Smooth muscle cell (in vitro differentiated cells): ENCODE measurements around the gene EFS. TPM values are rescaled to one million over a fixed set of nuclear protein-coding genes. Genes with fewer than 3 reads are reported as not detected.

ENCODE experiments used
- DNase-seq: peaks from one replicate; lab custom pipeline; 2025; ENCODE audit not compliant: unreplicated experiment; lab: John Stamatoyannopoulos, UW
- H2AFZ ChIP-seq: fragments of 200-600 bp; sonication (generic); 2 replicates; pipeline ENCODE4 v1.6.0; 2016; ENCODE audit warnings: antibody characterized with exemption, low read depth, mild to moderate bottlenecking
- H3F3A ChIP-seq: fragments of 200-600 bp; sonication (generic); 2 replicates; pipeline ENCODE4 v1.6.0; 2017; ENCODE audit warnings: antibody characterized with exemption, low read depth
- H3K27ac ChIP-seq: fragments of 200-600 bp; sonication (generic); 2 replicates; pipeline ENCODE4 v1.5.1; 2016; ENCODE audit warnings: low read depth, mild to moderate bottlenecking
- H3K27me3 ChIP-seq: fragments of 200-600 bp; sonication (generic); 2 replicates; pipeline ENCODE4 v1.6.1; 2016; ENCODE audit warnings: low read depth, mild to moderate bottlenecking
- H3K36me3 ChIP-seq: fragments of 200-600 bp; sonication (generic); 2 replicates; pipeline ENCODE4 v1.5.1; 2016; ENCODE audit warnings: low read depth
- H3K4me1 ChIP-seq: fragments of 200-600 bp; sonication (generic); 2 replicates; pipeline ENCODE4 v1.5.1; 2016; ENCODE audit warnings: low read depth
- H3K4me2 ChIP-seq: fragments of 200-600 bp; sonication (generic); 2 replicates; pipeline ENCODE4 v1.6.0; 2016; ENCODE audit warnings: mild to moderate bottlenecking
- H3K4me3 ChIP-seq: fragments of 200-600 bp; sonication (generic); 2 replicates; pipeline ENCODE4 v1.5.1; 2016; ENCODE audit warnings: mild to moderate bottlenecking
- H3K79me2 ChIP-seq: fragments of 200-600 bp; sonication (generic); 2 replicates; pipeline ENCODE4 v1.6.0; 2016; ENCODE audit warnings: low read depth, mild to moderate bottlenecking
- H3K9ac ChIP-seq: fragments of 200-600 bp; sonication (generic); 2 replicates; pipeline ENCODE4 v1.6.0; 2016; ENCODE audit warnings: low read depth
- H3K9me3 ChIP-seq: fragments of 200-600 bp; sonication (generic); replicated peaks from 2 replicates; pipeline ENCODE4 v1.5.1; 2016; ENCODE audit warnings: low read depth
- H4K20me1 ChIP-seq: fragments of 200-600 bp; sonication (generic); 2 replicates; pipeline ENCODE4 v1.6.0; 2016; ENCODE audit warnings: low read depth
- WGBS: methylation state at CpG from one replicate; pipeline ENCODE4 v1.1.7; 2016; ENCODE audit warnings: low lambda C conversion rate; 5-methylcytosine and 5-hydroxymethylcytosine counted together
- polyA plus RNA-seq: library from polyadenylated mRNA; unstranded; fragments of >200 nt; fragmentation: Nextera tagmentation; extraction: Ambion mirVana; gene quantifications from 2 replicates; pipeline ENCODE4 v1.2.1, GENCODE V29; 2016
- total RNA-seq: library from RNA; depleted of rRNA; stranded (reverse); fragments of >200 nt; gene quantifications from 2 replicates; pipeline ENCODE4 v1.2.3, GENCODE V29; 2014
- TF ChIP-seq, protein P1 (sequence below): fragments of 200-600 bp; sonication (generic); IDR thresholded peaks from 2 replicates; pipeline ENCODE4 v1.5.1; 2017; ENCODE audit warnings: borderline replicate concordance, mild to moderate bottlenecking, antibody characterized with exemption; ENCODE audit not compliant: insufficient read depth, poor library complexity, severe bottlenecking

The EFS gene
- total and polyA plus RNA-seq, 2 experiments from 2014 or later: 23.9 to 41.3 TPM

DNA sequence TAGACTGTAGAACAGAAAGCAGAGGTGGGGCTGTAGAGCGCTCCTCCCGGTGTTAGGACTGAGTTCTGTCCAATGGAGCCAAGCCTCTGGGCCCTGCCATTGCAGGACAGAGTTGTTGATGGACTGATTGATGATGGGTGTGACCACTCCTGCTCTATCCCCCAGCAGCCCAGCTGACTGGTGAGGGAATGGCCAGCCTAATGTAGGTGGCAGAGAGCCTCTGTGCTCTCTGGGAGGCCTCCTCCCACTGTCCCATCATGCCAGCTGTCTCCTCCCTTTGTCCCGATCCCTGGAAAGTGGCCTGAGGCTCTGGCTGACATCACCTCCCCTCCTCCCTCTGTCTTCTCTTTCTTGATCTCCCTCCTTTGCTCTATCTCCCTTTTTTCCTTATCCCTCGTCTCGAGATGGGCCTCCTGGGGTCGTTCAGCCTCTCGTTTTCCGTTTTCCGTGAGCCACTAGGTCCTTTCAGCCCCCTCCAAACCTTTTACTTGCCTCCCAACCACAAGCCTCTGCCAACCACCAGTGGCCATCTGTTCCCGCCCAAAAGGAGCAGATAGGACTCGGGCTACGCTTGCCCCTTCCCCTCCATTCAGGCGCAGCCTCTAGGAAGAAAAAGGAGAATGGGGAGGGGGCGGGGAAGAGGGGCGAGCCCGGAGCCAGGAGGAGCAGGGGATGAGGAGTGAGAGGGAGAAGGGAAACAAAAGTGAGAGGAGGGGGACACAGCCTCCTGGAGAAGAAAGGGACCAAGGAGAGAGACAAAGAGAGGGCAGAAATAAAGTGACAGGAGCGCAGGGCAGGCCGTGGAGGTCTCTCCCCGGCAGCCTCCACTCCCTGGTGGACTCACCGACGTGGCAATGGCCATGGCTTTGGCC, 572 bp downstream of the EFS start:
- Histone ChIP-seq H3F3A (peaks cover 22% of the 10 kb centered on the region), H3K79me2 (peaks cover 49% of the 10 kb centered on the region), H3K27ac (peak overlapping the region; percentile 88), H3K4me2 (peak overlapping the region; percentile 97), H3K36me3 (no peaks in the 10 kb centered on the region), H3K27me3 (no peaks in the 10 kb centered on the region), H3K9me3 (no peaks in the 10 kb centered on the region), H2AFZ (peak overlapping the region; percentile 62), H3K9ac (peak overlapping the region; percentile 87), H4K20me1 (peaks cover 41% of the 10 kb centered on the region), H3K4me3 (peak overlapping the region; percentile 80), H3K4me1 (peaks cover 43% of the 10 kb centered on the region)
- no peak for DNase-seq
- 6% methylated on average over 17 of the region's 21 CpGs for WGBS
- TF ChIP-seq, protein P1, sequence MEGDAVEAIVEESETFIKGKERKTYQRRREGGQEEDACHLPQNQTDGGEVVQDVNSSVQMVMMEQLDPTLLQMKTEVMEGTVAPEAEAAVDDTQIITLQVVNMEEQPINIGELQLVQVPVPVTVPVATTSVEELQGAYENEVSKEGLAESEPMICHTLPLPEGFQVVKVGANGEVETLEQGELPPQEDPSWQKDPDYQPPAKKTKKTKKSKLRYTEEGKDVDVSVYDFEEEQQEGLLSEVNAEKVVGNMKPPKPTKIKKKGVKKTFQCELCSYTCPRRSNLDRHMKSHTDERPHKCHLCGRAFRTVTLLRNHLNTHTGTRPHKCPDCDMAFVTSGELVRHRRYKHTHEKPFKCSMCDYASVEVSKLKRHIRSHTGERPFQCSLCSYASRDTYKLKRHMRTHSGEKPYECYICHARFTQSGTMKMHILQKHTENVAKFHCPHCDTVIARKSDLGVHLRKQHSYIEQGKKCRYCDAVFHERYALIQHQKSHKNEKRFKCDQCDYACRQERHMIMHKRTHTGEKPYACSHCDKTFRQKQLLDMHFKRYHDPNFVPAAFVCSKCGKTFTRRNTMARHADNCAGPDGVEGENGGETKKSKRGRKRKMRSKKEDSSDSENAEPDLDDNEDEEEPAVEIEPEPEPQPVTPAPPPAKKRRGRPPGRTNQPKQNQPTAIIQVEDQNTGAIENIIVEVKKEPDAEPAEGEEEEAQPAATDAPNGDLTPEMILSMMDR: no peak

DNA sequence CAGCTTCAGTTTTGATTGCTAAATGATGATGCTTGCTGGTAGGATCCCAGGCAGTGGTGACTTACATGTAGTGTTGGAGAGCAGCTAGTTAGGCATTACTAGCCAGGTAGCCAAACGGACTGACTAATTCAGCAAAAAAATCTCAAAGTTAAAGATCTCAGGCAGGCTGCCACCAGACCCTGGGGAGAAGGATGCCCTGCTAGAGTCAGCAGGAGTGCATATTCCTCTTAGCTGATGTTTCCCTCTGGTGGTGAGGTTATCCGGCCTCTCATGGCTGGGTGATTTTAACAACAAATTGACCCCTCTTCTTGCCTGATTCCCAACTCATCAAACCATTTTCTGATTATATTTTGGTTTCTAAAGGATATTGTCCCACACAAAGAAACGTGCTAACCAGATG, 2.8 kb downstream of the EFS start:
- TF ChIP-seq, protein P1: no peak
- no peak overlapping the region for H2AFZ ChIP-seq
- H3K79me2 ChIP-seq: peaks cover 49% of the 10 kb centered on the region
- peak overlapping the region; percentile 26 for H3K9ac ChIP-seq
- peak overlapping the region; percentile 6 for H3K4me2 ChIP-seq
- no peaks in the 10 kb centered on the region for H3K9me3 ChIP-seq
- DNase-seq: no peak
- H3K4me3 ChIP-seq: no peak overlapping the region
- H4K20me1 ChIP-seq: peaks cover 41% of the 10 kb centered on the region
- H3K4me1 ChIP-seq: peaks cover 39% of the 10 kb centered on the region
- no peaks in the 10 kb centered on the region for H3K36me3 ChIP-seq
- no peaks in the 10 kb centered on the region for H3K27me3 ChIP-seq
- 80% methylated on average over 3 of the region's 3 CpGs for WGBS
- H3K27ac ChIP-seq: peak overlapping the region; percentile 80
- H3F3A ChIP-seq: peaks cover 36% of the 10 kb centered on the region

DNA sequence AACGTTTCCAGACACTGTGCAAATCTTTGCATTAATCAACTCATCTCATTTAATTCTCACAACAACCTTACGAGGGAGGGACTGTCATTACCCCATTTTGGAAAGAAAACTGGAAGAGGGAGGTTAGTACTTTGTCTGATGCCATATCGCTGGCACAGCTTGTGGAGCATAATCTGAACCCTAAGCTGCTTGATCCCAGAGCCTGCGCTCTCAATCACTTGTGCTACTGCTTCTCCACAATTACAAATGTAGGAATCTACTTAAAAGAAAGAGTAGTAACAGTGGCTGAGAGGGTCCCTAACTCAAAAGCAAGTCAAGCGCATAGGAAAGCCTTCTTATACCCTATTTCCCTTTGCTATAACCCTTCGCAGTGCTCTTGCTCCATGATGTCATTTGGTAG, 3.2 kb downstream of the EFS start:
- Histone ChIP-seq H2AFZ (no peak overlapping the region), H3K36me3 (no peaks in the 10 kb centered on the region), H3K9me3 (no peaks in the 10 kb centered on the region), H4K20me1 (peaks cover 41% of the 10 kb centered on the region), H3K4me3 (no peak overlapping the region), H3K4me1 (peaks cover 34% of the 10 kb centered on the region), H3F3A (peaks cover 32% of the 10 kb centered on the region), H3K27ac (peak overlapping the region; percentile 80), H3K9ac (peak overlapping the region; percentile 26), H3K4me2 (no peak overlapping the region), H3K79me2 (peaks cover 49% of the 10 kb centered on the region), H3K27me3 (no peaks in the 10 kb centered on the region)
- TF ChIP-seq, protein P1: no peak
- DNase-seq: no peak
- WGBS: 96% methylated on average over 6 of the region's 6 CpGs

DNA sequence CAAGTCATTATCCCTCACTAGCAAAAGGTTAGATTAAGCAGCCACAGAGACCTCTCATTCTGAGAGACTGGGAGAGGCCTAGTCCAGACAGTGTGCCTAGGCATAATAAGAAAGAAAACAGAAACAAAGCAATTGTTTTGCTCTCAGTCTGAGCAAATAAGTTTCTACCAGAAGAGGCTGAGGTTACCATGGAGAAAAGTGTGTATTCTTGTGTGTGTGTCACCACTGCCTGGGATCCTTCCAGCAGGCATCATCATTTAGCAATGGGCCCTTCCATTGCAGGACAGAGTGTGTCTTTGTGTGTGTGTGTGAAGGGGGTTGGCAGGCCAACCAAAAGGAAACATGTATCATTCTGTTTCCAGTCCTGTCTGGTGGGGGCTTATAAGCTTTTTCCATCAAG, 3.7 kb downstream of the EFS start:
- Histone ChIP-seq H3K4me2 (no peak overlapping the region), H4K20me1 (peaks cover 41% of the 10 kb centered on the region), H3K36me3 (no peaks in the 10 kb centered on the region), H3K4me1 (peaks cover 33% of the 10 kb centered on the region), H3K4me3 (no peak overlapping the region), H3K79me2 (peaks cover 49% of the 10 kb centered on the region), H3K9ac (peak overlapping the region; percentile 26), H3K9me3 (no peaks in the 10 kb centered on the region), H3K27me3 (no peaks in the 10 kb centered on the region), H3K27ac (peak overlapping the region; percentile 80), H2AFZ (no peak overlapping the region), H3F3A (peaks cover 32% of the 10 kb centered on the region)
- DNase-seq: no peak
- TF ChIP-seq, protein P1: no peak
